ENCODE results near the gene CSF2RB.
"Not testable (repeated sequence)": the region's sequence is repeated elsewhere in the genome, so short reads cannot be mapped to it uniquely, and the experiment has no call there.

Gene CSF2RB

DNA sequence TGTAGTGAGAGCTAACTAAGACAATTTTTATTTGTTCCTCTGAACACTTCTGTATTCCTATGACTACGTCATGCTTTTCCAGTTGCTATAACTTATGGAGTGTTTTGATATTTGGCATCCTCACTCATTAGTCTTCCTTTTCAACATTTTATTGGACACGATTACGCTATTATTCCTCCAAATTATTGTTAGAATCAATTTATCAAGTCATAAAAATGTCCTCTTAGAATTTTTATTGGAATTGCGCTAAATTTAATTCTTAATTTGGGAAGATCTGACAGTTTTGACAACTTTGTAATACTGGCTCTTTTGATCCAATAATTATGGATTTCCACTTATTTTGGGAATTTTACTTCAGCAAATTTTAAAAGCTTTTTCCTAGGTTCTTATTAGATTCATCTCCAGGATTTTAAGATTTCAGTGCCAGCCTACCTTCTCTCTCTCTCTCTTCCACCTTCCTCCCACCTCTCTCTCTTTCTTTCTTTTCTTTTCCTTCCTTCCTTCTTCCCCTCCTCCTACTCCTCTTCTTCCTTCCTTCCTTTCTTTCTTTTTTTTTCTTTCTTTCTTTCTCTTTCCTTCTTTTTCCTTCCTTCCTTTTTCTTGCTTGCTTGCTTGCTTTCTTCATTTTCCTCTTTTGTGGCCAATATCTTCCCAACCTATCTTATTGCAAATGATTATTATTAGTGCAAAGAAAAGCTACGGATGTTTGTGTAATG, 55.0 kb downstream of the CSF2RB start:
- no peak for DNase-seq (ENCODE audit: low read depth)

DNA sequence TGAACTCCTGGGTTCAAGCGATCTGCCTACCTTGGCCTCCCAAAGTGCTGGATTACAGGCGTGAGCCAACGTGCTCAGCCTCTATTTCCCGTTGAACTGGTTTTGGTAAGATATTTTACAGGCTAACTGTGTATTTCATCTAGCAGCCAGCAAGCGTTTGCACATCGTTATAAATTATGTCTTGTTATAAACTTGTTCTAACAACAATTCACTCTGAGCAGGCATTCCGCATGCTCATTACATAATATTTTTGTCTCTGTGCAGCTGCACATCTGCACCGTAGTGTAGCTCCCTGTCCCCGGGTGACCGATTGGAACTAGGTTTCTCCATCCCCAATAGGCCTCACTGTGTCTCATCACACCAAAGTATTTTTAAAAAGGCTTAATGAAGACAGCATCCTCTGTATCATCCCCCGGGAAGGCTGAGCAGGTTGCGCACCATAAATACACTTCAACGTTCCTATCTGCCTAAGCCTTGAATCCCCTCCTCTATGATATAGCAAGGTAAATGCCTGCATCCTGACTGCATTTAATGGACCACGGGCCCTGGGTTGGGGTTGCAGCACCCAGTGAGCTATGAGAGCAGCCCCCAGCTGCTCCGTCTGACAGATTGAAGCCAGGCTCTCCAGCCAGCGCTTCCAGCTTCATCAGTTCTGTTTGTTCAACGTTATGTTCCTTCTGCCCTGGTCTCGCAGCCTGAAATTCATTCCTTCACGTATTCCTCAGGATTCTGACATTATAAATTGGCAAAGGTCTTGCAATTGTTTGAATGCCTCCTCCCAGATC, 58.1 kb downstream of the CSF2RB start:
- no peak for DNase-seq (ENCODE audit: low read depth)

DNA sequence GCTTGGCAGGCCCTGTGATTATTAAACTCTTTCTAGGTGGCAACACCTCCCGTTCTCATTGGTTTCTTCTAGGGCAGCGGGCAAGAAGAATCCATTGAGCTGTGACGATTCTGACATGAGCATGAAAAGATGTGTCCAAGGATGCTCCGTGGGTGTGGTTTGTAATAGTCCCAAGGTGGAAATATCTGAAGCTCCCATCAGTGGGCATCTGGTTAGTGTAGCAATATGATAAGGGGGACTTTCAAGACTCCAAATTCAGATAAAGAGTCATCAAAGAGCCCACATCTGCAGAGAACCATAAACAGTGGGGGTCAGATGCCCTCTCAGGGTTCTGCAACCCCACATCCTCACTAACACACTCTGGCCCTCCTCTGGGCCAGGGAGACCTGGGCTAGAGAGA, 63.2 kb downstream of the CSF2RB start:
- no peak for DNase-seq (ENCODE audit: low read depth)

DNA sequence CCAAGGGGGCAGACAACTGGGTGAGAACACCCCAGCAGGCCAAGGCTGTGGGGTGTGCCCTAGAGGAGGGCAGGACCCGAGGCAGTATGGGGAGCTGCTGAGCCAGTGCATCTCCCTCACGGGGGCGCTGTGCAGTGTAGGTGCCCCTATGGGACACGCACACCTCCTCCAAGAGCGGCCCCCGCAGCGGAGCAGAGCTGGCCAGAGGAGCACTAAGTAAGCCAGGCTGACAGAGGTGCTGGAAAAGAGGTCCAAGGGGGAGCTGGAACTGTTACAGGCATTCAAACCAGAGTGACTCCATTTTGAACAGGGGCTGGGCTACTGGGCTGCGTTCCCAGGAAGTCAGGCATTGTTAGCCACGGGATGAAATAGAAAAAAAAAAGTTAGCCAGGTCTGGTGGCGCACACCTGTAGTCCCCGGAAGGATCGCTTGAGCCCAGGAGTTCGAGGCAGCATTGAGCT, 64.0 kb downstream of the CSF2RB start:
- DNase-seq (ENCODE audit: low read depth) = no peak

DNA sequence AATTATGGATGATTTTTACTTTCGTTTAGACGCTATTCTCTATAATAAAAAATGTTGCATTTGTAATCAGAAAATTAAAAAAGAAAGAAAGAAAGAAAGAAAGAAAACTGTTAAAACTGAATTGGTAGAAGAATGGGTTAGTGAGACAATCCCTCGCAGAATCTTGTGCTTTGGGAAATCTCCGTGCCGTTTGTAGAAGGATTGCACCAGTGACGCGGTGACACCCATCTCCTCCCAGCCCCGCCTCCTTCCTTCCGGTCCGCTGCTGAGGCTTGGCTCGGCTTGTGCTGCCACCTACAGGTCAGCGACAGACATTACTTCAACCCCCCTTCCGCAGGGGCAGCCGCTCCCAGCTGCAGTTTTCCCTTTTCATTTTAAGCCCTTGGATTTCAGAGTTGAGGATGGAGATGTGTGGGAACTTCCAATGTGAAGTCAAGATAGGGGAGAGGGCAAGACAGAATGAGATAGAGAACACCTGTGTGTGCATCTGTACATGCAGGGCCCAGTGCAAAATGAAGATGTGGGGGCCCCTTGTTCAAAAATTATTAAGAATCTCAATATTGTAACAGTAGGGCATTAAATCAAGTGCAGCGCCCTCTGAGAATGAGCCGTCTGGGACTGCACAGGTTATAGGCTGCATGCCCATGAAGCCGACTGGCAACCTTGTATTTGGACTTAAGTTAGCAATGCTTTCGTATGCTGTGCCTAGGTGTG, 64.7 kb downstream of the CSF2RB start:
- DNase-seq (ENCODE audit: low read depth) = peak; percentile 72

DNA sequence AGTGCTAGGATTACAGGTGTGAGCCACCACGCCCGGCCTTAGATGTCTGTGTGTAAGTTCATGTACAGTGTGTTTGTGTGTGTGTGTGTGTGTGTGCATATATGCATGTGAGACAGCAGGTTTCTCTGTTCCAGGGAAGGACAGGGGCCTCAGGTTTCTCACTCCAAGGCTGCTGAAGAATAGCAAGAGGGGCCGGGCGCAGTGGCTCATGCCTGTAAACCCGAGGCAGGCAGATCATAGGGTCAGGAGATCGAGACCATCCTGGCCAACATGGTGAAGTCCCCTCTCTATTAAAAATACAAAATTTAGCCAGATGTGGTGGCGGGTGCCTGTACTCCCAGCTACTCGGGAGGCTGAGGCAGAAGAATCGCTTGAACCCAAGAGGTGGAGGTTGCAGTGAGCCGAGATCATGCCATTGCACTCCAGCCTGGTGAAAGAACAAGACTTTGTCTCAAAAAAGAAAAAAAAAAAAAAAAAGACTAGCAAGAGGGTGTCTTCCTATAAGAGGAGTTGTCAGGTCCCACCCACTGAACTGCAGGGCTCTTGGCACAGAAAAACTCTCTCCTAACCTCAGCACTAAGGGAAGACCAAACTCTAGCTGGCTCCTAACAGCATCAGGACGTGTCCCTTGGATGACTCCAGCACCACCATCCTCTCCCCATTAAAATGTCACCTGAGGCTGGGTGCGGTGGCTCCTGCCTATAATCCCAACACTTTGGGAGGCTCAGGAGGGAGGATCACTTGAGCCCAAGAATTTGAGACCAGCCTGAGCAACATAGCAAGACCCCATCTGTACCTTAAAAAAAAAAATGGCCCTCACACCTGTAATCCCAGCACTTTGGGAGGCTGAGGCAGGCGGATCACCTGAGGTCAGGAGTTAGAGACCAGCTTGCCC, 65.8 kb downstream of the CSF2RB start:
- no peak for DNase-seq (ENCODE audit: low read depth)

DNA sequence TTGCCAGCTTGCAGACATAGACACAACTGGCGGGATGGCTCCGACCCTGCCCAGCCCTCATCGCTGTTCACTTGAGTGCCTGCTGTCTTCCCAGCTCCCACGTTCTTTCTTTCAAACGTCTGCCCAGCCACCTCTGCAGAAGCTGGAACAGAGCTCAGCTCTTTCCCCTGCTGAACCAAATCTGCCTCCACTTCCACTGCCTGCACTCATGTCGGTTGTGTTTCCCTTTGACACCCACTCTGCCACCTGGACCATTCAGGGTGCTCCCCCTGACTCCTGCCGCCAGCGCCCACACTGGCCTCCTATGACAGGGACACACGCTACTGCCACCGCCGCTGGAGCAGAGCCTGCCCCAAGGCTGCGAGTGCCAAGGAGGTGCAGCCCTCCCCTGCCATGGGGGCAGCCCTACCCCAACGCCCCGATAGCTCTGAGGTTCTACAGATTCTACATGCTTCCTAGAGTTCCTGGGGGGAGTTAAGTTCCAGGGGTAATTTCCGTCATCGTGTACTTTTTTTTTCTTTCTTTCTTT, 67.9 kb downstream of the CSF2RB start:
- DNase-seq (ENCODE audit: low read depth) = no peak

DNA sequence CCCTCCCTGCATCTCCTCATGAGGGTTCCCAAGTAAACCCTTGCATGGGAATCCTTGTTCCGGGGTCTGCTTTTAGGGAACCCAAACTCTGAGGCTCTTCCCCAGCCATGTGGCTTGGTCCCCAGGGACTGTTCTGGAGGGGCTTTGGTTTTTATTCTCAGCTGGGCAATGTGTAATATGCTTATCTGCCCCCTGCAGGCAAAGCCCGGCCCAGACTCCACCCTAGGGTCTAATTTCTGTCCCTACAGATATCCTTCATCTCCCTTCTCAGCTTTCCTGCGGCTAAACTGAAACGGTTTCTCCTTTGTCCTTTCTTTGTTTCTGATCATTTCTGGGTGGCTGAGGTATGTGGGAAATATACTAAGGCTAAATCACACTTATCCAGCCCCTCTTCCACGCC, 68.7 kb downstream of the CSF2RB start:
- DNase-seq (ENCODE audit: low read depth) = no peak

DNA sequence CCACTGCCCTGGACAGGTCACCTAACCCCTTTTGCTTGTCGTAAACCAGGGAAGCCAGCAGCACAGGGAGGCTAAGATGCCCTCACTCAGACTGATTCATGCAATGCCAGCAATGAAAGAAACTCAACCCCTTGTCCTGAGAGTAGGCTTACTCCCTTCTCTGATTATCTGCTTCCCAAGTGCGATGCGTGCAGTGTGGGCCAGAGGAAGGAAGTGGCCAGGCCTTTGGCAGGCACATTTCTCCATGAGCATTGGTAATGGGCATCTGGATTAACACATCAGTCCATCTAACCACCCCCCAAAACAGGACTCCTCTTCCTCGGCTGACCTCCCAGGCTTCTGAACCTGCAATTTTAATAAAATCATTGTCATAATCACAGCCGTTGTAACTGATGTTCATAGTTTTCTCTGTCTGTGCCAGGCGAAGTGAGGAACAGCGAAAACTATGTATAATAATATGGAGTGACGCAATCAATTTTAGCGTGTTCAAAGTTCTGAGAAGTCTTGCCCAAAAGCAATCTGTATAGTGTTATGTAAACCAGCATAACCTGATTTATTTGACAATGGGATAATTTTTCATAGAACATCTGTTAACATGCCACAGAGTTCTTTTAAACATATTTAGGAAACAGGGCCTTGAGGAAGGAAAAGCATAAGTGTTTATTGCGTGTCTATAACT, 71.9 kb downstream of the CSF2RB start:
- no peak for DNase-seq (ENCODE audit: low read depth)

DNA sequence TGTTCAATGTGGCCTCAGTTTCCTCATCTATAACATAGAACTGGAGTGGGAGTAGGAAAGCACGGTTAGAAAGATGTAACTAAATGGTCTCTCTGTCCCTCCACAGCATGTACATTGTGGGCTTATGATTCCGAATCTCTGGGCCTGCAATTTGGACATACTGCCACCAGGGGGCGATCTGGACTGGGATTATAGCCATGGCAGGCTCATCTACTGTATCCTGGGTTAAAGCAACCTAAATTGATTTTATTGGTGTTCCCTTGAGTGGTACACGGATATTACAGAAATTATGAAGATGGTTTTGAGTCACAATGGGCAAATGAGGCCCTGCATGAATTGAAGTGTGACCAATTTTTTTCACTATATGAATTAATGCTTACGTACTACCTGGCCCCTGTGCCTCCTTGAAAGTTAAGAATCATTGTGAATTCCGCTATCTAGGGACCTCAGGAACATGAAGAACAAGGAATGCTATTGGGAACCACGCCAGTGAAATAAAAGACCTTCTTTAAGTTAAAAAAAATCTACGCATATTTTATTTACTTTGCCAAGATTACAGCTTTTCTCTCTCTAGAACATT, 72.9 kb downstream of the CSF2RB start:
- no peak for DNase-seq (ENCODE audit: low read depth)

DNA sequence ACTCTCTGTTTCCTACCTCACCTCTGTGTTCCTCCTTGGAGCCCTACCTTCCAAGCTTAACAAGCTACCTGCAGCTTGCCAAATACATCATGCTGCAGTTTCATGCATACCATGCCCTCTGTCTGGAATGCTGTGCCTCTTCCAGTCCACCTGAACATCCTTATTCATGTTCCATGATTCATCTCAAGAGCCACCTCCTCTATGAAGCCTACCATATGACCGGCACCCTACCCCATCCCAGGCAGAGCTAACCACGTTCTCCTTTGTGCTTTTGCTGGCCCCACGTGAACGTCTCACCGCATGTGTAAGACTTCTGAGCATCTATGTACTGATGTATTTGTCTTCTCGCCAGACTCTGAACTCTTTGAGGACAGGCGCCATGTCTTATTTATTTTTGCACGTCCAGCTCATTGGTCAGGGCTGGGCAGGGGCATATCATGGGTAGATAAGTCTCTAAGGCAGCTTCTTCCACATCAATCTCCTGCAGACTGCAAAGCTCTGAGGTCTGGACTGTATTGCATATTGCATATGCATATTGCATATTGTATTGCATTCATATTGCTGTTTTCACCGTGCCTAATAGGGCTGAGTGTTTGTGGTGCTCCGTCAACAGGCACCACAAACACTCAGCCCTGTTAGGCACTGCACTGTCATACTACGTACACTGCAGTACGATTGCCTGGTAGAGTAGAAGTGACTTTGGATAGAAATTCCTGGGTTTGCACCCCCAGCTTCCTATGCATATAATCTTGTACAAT, 74.8 kb downstream of the CSF2RB start:
- no peak for DNase-seq (ENCODE audit: low read depth)

DNA sequence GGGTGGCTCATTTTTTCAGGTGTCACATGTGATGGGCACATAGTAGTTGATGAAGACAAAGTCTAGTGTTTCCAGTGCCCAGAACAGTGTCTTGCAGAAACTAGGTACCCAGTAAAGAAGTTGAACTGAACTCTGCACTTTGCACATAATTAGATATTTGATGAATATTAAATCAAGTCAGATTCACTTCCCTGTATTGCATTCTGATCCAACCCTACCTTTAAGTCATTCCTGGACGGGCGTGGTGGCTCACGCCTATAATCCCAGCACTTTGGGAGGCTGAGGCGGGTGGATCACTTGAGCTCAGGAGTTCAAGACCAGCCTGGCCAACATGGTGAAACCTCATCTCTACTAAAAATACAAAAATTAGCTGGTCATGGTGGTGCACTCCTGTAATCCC, 75.6 kb downstream of the CSF2RB start:
- not testable (repeated sequence) for DNase-seq (ENCODE audit: low read depth)

Data from fibroblast of the conjunctiva (primary cell).